HG02938 (cell line): ENCODE data around the gene EPS8L2.

Experiments
- ATAC-seq: cut with Tn5 transposase; IDR thresholded peaks from one replicate; pipeline ENCODE4 v1.9.1; 2021; ENCODE audit warnings: mild to moderate bottlenecking, moderate library complexity; ENCODE audit not compliant: unreplicated experiment

EPS8L2 gene

DNA sequence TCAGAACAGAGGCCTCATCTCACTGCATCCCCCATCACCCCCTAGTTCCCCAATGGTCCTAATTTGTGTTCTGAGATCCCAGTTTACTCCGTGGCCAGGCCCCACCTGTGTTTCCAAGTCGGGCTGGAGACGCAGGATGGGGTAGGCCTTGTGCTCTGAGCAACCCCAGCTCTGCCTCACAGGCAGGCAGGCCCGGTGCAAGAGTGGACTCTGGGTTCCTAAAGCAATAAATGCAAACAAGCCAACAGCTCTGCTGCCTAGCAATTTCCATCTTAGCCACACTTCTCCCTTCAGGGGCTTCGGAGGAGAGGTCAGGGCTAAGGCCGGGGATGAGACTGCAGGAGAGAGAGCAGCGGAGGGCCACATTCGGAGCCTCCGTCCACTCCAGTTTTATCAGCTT is 2.5 kb upstream of the EPS8L2 start:
- no peak for ATAC-seq

- ATAC-seq = no peak
Observed at GRCh38 chr11:704228-704674, 1.8 kb upstream of the EPS8L2 start.

GRCh38 chr11:704781-705645 is 1.0 kb upstream of the EPS8L2 start:
- ATAC-seq = no peak

DNA sequence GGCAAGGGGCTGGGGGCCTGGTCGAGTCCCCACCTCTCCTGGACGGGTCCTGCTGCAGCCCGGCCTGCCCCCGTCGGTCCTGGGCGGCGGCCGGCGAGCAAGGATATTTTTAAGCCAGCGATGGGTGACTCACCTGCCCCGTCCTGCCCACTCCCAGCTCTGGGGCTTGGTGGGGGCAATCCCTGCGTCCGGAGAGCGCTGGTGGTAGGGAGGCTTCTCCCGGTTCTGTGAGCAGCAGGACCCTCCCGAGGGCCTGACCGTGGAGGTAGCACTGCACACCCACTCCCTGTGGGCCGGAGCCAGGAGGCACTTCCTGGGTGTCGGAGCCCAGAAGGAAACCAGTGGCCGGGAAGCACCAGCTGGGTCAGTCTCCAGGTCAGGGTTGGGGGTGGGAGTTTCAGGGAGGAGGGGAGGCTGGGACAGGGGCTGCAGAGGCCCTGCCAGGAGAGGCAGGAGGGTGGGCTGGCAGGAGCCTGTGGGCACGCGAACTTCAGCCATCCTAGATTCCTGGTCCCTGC is 467 bp downstream of the EPS8L2 start:
- no peak for ATAC-seq

GRCh38 chr11:706957-707816 is 1.2 kb downstream of the EPS8L2 start:
- ATAC-seq = no peak

DNA sequence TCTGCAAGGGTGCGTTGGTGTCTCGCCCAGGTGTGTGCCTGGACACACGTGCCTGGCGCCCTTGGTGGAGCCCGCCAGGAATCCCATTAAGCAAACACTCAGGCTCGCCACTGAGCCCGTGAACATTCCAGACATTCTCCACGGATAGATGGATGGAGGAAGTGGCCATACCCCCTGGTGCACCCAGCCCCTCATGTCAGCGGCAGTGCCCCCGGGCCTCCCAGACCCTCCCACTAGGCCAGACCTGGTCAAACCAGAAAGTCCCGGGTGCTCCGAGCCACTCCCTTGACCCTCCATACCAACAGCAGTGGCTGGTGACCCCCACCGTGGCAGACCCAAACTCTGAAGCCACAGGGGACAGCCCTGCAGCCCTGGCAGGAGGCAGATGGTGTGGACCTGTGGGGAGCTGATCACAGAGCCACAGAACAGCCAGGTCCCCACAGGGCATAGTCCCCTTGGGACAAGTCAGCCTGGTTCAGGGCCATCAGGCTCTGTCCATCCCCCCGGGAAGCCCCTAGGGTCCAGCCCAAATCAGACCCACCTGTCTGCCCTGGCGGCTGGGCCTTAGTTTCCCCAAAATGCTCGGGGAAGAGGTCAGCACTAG is 1.9 kb downstream of the EPS8L2 start:
- ATAC-seq = no peak

DNA sequence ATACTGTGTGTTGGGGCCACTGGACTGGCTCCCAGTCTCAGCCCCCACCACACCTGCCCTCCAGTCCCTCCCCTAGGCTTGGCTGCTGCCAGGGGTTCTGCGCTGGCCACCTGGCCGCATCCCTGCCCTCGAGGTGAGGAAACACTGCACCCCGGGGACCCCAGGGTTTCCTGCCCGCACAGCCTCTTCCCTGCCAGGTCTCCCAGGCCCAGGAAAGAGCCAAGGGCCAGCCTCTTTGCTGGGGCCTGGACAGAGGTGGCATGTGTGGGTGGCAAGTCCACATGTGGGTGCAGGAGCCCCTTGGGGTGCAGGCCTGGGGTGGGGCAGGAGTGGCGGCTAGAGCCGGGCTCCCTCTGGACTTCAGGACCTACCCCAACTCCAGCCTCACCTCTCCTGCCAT is 2.5 kb downstream of the EPS8L2 start:
- no peak for ATAC-seq

GRCh38 chr11:709109-709997 is 3.3 kb downstream of the EPS8L2 start:
- ATAC-seq = no peak

DNA sequence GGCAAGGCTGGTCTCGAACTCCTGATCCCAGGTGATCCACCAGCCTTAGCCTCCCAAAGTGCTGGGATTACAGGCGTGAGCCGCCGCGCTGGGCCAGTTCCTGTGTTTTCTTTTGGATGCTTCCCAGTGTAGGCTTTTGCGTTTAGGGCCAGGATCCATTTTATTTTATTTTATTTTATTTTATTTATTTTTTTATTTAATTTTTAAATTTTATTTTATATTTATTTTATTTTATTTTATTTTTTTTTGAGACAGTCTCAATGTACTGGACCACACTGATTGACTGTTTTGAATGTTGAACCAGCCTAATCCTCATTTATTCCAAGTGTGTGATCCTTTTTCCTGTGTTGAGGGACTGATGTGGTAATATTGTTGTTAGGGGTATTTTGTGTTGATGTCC is 8.4 kb downstream of the EPS8L2 start:
- ATAC-seq = no peak

- no peak for ATAC-seq
Observed at GRCh38 chr11:719214-720016, 13.4 kb downstream of the EPS8L2 start.

DNA sequence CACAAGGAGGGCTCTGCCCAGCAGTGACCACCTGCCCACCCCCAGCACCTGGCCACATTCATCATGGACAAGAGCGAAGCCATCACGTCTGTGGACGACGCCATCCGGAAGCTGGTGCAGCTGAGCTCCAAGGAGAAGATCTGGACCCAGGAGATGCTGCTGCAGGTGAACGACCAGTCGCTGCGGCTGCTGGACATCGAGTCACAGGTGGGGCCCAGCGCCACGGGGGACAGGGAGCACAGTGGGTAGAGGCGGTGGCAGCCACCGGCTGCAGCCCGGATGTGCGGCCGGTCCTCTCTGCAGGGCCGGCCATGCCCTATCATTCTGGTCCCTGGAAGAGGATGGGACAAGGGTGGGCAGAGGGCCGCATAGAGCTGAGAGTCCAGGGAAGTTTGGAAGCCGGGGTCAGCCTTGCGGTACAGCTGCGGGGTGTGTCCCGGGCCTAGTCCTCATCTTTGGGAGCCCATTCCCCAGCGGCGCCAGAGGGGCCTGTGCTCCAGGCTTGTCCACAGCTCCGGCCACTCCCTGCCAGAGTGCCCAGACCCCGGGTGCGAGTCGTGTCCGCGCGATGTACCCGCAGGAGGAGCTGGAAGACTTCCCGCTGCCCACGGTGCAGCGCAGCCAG is 14.1 kb downstream of the EPS8L2 start:
- ATAC-seq = no peak

DNA sequence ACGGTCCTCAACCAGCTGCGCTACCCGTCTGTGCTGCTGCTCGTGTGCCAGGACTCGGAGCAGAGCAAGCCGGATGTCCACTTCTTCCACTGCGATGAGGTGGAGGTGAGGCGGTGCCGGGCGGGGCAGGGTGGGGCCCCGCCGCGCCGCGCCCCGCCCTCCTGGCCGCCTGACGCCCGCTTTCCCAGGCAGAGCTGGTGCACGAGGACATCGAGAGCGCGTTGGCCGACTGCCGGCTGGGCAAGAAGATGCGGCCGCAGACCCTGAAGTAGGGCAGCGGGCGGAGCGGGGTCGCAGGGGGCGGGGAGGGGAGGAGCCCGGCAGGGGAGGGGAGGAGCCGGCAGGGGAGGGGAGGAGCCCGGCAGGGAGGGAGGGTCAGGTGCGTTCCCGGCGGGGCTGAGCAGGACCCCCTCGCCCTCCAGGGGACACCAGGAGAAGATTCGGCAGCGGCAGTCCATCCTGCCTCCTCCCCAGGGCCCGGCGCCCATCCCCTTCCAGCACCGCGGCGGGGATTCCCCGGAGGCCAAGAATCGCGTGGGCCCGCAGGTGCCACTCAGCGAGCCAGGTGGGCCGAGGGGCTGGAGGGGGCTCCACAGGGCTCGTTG is 14.7 kb downstream of the EPS8L2 start:
- no peak for ATAC-seq

- ATAC-seq = no peak
Observed at GRCh38 chr11:721247-721740, 15.3 kb downstream of the EPS8L2 start.

GRCh38 chr11:721741-722345 is 15.8 kb downstream of the EPS8L2 start:
- no peak for ATAC-seq

- ATAC-seq = no peak
Observed at GRCh38 chr11:722346-722811, 16.3 kb downstream of the EPS8L2 start.

- ATAC-seq = no peak
Observed at GRCh38 chr11:723120-723883, 17.3 kb downstream of the EPS8L2 start.
